GM18951 (cell line): Measurements from ENCODE around the gene ARHGAP1.
"Not testable (repeated sequence)": the region's sequence is repeated elsewhere in the genome, so short reads cannot be mapped to it uniquely, and the experiment has no call there.

Experiments
- POLR2A ChIP-seq: IDR thresholded peaks from 4 replicates; pipeline ENCODE4 v1.6.1; 2011; ENCODE audit warnings: mild to moderate bottlenecking; ENCODE audit not compliant: insufficient read length, insufficient read depth; ENCODE audit errors: extremely low read depth
- in situ Hi-C: fragments of 300-500 bp; cut with MboI; formaldehyde crosslinking; loops from one replicate; pipeline ENCODE4 v1.12.0; 2022; ENCODE audit warnings: low sequenced_read_pairs, mixed read lengths, inconsistent platforms; ENCODE audit not compliant: unreplicated experiment

ARHGAP1 gene

DNA sequence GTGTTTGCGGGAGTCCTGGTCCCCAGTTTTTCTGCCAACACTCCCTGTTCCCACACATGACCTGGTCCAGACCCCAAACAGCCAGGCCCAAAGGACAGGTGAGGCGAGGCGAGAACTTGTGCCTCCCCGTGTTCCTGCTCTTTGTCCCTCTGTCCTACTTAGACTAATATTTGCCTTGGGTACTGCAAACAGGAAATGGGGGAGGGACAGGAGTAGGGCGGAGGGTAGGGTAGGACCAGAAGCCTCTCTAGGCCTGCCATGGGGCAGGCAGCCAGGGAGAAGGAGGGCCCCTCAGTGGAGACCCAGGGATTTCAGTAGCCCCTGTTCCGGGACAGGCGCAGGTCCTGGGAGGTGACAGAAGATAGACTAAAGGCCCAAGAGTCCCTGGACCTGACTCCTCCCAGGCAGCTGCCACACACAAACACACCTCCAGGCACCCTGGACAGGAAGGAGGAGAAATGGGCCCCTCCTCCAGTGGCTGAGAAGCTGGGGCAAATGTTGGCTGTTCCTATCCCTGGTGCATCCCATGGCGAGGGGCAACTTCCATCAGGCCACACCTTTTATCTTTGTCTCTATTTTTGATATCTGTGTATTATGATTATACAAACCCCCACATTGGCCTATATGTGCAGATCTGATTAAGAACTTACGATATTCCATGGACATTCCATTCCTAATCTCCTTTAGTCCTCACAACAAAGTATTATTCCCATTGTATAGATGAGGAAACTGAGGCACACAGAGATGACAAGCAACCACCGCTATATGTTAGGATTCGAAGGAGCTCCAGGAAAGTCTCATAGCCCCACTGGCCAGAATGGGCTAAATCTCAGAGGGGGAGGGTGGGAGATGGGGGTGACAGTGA is 18.0 kb upstream of the ARHGAP1 start:
- no peak for TF ChIP-seq POLR2A
- in situ Hi-C loops, result loop anchor here (10.0 kb wide), 1 partner anchor 284 kb away; no protein-coding TSS in a partner anchor

DNA sequence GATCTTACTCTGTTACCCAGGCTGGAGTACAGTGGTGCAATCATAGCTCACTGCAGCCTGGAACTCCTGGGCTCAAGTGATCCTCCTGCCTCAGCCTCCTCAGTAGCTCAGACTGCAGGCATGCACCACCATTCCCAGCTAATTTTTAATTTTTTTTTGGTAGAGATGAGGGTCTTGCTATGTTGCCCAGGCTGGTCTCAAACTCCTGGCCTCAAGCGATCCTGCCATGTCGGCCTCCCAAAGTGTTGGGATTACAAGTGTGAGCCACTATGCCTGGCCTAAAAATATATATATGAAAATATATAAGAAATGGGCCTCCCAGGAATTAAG is 17.4 kb upstream of the ARHGAP1 start:
- in situ Hi-C loops, result loop anchor here (10.0 kb wide), 1 partner anchor 283 kb away; no protein-coding TSS in a partner anchor

DNA sequence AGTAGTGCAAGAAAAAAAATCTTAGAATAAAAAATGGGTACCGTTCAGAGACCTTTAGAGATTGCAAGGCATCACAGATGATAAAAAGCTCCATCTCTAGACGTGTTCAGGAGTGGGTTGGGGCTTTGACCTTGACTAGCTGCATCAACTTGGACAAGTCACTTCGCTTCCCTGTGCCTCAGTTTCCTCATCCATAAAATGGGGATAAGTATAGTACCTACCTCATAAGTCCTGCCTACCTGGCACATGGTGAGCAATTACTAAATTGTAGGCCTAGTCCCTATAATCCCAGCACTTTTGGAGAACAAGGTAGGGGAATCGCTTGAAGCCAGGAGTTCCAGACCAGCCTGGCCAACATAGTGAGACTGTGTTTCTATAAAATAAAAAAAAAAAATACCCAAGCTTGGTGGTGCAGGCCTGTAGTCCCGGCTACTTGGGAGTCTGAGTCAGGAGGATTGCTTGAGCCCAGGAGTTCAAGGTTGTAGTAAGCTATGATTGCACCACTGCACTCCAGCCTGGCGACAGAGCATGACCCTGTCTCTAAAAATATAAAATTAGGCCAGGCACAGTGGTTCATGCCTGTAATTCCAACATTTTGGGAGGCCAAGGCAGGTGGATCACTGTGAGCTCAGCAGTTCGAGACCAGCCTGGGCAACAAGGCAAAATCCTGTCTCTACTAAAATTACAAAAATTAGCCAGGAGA is 12.6 kb upstream of the ARHGAP1 start:
- in situ Hi-C loops, result loop anchor here (10.0 kb wide), 1 partner anchor 278 kb away; no protein-coding TSS in a partner anchor
- TF ChIP-seq POLR2A, result no peak

DNA sequence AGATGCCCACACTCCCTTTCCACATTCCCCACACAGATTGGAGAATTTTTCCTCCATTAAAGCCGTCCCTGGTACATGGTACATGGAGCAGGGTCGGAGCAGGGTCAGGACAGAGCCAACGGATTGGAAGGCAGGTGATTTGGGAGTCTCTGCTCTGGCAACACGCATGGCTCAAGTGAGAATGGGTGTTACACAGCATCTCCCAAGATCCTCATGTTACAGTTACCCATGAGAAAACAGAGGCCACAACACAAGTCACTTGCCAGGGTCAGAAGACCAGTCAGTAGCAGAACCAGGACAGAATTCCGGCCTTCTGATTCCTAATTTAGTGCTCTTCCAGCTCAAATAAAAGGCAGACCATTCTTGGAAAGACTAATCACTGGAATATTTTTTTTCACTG is 10.9 kb upstream of the ARHGAP1 start:
- in situ Hi-C loops, result loop anchor here (10.0 kb wide), 1 partner anchor 277 kb away; no protein-coding TSS in a partner anchor
- TF ChIP-seq POLR2A, result no peak

DNA sequence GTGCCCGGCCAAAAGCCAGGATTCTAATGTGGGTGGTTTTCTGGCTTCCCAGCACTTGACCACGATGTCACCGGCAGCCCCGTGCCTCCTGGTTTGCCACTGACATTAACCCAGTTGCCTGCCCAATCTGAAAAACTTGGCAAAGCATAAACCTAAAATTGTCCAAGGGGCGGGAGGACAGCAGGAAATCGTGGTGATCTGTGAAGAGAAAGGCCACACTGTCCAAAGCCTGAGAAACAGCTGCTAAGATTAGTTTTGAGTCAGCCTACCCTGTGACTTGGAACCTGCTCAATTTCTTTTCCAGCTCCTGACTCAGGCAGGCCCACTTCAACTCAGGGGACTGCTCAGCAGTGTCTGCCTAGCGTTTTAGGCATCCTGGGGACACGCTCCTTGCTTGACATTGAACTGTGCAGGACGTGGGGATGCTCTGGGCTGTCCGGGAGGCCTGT is 10.4 kb upstream of the ARHGAP1 start:
- in situ Hi-C loops, result loop anchor here (10.0 kb wide), 1 partner anchor 276 kb away; no protein-coding TSS in a partner anchor
- no peak for TF ChIP-seq POLR2A

DNA sequence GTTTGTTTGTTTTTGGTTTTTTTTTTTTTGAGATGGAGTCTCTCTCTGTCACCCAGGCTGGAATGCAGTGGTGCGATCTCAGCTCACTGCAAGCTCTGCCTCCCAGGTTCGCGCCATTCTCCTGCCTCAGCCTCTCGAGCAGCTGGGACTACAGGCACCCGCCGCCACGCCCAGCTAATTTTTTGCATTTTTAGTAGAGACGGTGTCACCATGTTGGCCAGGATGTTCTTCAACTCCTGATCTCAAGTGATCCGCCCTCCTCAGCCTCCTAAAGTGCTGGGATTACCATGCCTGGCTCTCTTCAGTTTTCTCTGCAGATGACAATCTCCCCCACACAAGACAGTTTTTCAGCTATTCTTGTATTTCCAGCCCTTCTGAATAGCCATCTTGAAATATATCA is 8.9 kb upstream of the ARHGAP1 start:
- in situ Hi-C loops, result not testable (repeated sequence)

DNA sequence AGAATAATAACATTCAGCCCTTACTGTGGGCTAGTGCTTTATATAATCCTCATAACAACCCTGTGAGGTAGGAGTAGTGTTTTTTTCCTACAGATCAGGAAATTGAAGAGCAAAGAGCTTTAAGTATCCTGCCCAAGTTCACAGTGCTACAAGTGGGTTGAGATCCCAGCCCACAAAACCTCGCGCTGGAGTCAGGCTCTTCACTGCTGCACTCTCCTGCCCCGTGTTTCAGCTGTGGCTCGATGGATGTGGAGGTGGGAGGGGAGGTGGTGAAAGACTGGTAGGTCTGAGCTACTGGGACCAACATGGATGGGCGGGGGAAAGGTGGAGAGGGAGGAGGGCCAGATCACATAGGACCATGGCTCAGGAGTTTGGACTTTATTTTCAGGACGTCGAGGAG is 6.5 kb upstream of the ARHGAP1 start:
- no peak for TF ChIP-seq POLR2A
- in situ Hi-C loops, result no loop called here

DNA sequence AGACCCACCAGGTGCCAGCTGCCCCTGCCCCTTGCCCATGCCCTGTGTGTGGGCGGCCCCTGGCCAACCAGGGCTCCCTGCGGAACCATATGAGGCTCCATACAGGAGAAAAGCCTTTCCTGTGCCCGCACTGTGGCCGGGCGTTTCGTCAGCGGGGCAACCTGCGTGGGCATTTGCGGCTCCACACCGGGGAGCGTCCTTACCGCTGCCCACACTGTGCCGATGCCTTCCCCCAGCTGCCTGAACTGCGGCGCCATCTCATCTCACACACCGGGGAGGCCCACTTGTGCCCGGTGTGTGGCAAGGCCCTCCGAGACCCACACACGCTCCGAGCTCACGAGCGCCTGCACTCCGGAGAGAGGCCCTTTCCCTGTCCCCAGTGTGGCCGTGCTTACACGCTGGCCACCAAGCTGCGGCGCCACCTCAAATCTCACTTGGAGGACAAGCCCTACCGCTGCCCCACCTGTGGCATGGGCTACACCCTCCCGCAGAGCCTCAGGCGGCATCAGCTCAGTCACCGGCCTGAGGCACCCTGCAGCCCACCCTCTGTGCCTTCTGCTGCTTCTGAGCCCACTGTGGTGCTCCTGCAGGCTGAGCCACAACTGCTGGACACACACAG is 4.8 kb upstream of the ARHGAP1 start:
- in situ Hi-C loops, result no loop called here
- no peak for TF ChIP-seq POLR2A

DNA sequence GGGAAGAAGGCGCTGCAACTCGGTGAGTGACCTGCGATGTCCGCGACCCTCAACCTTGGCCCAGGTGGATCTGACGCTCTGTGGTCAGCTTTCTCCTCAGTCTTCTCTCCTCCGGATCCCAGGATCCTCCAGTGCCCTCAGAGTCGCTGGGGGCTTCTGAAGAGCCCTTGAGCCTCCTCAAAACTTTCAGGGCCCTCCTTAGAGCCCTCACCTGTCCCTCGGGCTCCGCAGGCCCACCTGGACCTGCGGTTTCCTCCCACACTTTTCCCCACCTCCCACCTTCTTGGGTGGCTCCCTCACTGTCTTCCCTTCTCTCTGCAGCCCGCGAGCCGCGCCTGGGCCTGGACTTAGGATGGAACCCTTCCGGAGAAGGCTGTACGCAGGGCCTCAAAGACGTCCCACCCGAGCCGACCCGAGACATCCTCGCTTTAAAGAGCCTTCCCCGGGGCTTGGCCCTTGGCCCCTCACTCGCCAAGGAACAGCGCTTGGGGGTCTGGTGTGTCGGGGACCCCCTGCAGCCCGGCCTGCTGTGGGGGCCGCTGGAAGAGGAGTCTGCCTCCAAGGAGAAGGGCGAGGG is 747 bp upstream of the ARHGAP1 start:
- TF ChIP-seq POLR2A, result peak; percentile 8
- in situ Hi-C loops, result no loop called here

DNA sequence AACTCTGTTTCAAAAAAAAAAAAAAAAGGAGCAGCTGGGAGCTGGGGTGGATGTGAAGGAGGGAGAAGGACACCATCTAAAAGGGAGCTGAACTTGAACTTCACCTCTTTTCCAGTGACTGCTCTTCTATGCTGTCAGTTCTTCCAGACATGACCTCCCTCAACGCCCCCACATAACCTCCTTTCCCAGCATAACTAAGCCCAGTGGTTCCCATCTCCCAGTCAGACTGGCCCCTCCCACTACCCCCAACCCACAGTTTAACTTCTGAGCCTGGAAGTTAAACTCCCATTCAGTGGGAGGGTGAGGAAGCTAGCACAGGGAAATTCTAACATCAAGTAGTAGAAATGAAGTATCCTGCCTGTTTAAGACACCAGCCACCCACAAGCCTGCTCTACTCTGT is 1.8 kb downstream of the ARHGAP1 start:
- TF ChIP-seq POLR2A, result no peak
- in situ Hi-C loops, result no loop called here

DNA sequence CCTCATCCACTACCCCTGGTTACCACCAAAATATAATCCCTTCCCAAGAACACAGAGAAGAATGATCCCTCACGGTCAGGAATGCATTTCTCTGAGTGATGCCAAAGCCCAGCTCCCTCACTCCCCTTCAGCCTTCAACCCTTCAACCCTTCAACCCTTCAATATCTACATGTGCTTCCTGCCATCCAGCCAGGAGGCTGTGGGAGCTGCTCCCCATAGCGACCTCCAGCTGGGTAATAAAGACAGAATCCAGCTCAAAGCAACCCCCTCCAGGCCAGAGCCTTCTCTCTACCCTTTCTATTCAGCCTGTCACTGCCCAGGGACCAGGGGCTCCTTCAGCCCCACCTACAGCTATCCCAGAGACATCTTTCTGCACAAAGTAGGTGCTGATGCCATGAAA is 2.7 kb downstream of the ARHGAP1 start:
- in situ Hi-C loops, result no loop called here
- no peak for TF ChIP-seq POLR2A

DNA sequence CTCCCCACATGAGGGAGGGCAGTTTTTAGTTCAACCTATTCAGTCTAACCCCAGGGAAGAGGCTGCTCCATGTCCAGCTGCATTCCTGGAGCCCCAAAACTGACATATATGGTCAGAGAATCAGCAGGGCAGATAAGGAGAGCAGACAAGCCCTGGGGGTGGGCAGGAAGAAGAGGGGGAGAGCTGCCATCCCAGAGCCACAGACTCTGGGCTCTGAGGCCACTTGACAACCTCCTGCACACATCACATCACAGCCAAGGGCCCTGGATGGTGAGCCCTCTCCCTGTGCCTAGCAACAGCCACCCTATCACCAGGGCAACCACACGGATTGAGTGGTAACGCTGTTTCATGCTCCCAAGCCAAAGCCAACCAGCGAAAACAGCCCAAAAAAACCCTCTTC is 3.1 kb downstream of the ARHGAP1 start:
- no peak for TF ChIP-seq POLR2A
- in situ Hi-C loops, result no loop called here

DNA sequence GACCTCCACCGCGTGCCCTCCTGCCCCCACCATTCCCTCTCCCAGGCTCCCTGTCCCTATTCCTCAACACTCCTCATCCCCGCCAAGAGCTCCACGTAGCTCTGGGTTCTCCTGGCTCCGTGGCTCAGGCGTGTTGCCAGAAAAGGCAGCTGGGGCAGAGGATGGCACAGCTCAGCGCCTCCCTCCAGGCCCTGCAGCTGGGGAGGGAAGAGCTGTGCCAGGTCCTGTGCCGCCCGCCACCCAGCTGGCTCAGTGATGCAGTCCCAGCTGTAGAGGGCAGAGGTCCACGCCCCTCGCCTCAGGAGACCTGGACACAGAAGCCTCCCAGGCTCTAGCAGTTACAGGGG is 4.2 kb downstream of the ARHGAP1 start:
- TF ChIP-seq POLR2A, result no peak
- in situ Hi-C loops, result no loop called here
